Cerebellar nuclear complex (tissue), 1 donor: Measurements from ENCODE around the gene EVX2.

Source experiments
- DNase-seq, 2 experiments: peaks; one replicate each; lab custom pipeline; 2025; lab: John Stamatoyannopoulos, UW

The EVX2 gene

DNA sequence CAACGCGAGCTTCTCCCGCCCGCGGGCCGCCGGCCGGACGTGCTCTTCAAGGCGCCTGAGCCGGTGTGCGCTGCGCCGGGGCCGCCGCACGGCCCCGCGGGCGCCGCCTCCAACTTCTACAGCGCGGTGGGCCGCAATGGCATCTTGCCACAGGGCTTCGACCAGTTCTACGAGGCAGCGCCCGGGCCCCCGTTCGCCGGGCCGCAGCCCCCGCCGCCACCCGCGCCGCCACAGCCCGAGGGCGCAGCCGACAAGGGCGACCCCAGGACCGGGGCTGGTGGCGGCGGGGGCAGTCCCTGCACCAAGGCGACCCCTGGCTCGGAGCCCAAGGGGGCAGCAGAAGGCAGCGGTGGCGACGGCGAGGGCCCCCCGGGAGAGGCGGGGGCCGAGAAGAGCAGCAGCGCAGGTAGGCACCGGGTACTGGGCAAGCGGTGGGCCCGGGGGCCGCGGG lies 24.0 kb upstream of the EVX2 start:
- no peak for DNase-seq

DNA sequence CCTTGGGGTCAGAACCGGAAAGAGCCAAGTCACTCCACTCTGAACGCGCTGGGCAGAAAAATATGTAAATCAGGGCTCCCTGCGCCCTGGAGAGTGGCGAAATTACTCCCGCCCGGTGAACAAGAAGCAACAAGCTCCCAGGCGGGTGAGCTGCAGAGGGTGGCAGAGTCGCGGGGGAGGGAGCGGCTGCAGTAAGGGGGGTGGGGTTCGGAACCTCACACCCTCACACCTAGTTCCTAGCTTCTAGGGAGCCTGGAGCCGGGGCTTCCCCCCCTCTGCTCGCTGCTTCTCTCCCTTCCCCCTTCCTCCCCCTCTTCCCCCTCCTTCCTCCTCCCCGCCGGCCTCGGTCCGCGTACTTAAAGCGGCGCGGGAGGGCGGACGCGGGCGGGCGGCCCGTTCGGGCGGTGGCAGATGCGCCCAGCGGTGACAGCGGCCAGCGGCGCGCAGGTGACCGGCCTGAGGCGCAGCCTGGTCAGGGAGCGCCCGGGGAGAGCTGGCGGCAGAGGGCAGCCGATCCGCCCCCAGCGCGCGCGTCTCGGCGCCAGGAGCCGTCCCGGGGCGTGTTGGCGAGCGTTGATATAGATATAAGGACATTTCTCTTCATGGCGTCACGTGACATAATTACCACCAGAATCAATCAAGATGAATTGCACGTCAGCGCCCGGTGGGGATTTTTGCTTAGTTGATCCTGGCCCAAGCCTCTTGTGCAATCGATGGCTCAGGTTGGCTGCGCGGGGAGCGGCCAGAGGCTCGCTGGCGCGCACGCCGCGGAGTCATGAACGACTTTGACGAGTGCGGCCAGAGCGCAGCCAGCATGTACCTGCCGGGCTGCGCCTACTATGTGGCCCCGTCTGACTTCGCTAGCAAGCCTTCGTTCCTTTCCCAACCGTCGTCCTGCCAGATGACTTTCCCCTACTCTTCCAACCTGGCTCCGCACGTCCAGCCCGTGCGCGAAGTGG lies 23.1 kb upstream of the EVX2 start, which contains the start of gene HOXD11:
HOXD11 (plus strand) TSS at position 700 of the 959 bp plus-strand sequence; CDS start at position 776, 76 bp downstream.
- DNase-seq = no peak

GRCh38 chr2:176105730-176106580 lies 22.2 kb upstream of the EVX2 start:
- no peak for DNase-seq

DNA sequence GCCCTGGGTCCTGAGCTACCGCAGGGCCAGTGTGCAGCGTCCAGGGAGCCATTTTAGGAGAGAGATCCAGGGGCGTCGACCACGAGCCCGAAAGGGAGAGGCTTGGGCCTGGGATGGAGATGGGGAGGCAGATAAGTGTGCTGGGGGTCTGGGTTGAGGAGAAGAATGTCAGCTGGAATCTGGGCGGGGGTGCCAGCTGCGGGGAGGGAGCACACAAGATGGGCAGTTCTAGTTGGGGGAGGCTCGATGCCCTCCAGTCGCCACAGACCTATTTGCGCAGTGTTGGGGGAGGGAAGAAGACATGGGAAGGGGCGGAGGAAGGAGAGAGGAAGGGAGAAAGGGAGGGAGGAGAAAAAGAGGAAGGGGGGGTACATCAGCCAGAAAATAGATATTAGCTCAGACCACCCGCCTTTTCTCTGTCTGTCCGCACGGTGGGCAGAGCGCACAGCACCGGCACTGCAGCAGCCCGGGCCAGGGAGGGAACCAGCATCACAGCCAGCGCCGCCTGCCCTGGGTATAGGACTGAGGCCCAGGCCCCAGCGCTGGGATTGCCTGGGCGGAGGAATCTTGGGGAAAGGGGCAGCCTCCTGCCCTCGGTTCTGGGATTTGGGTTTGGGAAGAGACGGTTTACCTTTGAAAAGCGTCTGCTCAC lies 21.4 kb upstream of the EVX2 start:
- no peak for DNase-seq

GRCh38 chr2:176104316-176105077 lies 20.7 kb upstream of the EVX2 start:
- DNase-seq = no peak

DNA sequence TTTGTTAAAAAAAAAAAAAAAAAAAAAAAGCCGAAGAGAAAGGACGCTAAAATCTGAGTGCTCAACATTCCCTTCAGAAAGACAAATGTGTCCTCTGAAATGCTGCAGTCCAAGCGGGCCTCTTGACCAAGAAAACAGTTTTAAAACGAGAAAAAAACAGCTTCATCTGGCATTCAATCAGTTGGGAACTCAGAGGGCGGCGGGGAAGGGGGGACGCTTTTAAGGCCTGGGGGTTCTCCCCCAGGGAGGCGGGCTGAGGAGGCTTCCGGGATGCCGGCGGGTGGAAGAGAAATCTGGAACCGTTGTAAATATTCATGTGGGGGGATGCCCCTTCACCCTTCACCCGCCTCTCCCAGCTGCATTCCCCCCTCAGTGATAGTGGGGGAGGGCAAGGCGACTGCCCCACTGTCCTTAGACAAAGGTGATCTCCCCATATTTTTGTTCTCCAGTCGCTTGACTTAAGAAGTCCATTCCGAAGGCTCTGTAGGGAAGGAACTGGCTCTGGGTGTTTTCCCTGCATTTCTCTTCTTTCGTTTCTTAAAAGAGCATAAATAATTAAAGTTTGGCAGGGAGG lies 20.1 kb upstream of the EVX2 start:
- no peak for DNase-seq

DNA sequence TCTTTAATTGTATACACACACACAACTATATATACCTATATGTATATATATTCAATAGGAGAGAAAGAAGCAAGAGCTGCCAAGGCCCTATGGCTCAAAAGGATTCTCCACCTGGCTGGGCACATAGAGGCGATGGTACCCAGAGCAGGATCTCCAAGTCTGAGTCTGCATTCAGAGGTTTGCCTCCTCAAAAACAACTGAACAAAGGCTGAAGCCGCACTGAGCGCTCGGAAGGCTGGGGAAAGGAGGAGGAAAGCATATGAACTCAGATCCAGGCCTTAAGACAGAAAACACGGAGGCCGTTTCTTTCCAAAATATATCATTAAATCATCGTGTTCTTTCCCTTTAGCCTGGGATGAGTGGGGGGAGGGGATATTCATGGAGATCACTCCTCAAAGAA lies 19.4 kb upstream of the EVX2 start:
- DNase-seq = no peak

DNA sequence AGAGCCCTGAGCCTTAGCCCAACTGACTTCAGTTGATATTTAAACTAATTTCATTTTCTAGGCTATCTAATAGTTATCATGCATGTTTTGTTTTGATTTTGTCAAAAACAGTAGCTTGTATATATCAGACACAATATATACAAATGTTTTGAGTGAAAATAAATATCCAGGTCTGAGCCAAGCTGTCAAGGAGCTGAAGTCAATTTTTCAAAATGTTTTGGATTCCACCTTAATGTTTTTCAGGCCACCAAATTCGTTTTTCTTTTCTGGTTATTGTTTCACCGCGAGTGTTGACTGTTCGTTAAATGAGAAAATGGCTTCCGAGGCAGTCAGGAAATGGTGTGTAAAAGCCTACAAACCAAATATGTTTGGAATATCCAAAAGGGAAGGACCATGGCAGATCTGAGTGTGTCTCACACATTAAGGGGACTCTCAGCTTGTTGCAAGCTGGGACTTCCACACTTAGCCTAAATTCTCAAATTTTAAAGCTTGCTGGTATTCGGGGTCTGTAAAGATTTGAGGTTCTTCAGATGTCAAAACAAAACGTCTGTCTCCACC lies 18.6 kb upstream of the EVX2 start:
- no peak for DNase-seq

DNA sequence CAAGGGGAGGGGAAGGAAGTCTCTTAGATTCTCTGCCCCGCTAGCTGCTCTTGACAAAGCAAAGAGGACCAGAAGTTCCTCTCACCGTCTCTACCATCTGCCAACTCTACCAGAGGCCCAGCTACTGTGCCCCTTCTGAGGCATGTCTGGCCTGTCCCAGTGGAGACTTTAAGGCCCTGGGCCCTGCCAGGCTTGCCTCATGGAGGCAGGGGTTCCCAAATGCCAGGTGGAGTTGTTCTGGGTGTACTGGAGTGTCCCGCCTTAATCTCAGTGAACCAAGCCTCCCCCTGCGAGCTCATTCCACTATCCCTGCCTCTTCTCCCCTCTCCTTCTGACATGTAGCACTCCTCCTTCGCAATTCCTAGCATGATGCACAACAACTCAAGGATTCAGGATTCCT lies 18.1 kb upstream of the EVX2 start:
- no peak for DNase-seq

GRCh38 chr2:176101216-176101830 lies 17.6 kb upstream of the EVX2 start:
- no peak for DNase-seq

DNA sequence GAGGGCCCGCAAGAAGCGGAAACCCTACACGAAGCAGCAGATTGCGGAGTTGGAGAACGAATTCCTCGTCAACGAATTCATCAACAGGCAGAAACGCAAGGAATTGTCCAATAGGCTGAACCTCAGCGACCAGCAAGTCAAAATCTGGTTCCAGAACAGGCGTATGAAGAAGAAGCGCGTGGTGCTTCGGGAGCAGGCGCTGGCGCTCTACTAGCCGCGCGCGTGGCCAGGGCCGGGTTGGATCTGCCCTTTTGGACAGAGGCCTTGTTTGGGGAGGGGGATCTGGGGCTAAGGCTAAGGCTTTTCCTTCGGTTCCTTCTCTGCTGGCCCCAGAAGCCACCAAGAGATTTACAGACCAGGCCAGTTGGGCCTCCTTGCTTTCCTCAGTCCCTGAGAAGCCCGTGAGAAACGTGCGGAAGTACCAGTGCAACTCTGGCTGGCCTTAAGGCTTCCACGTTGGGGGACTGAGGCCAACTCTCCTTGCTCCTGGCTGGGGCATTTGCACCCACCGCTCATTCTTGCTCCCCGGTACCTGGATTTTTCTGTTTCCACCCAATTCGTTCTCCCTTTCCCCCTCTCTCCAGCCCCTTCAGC lies 16.9 kb upstream of the EVX2 start:
- no peak for DNase-seq

DNA sequence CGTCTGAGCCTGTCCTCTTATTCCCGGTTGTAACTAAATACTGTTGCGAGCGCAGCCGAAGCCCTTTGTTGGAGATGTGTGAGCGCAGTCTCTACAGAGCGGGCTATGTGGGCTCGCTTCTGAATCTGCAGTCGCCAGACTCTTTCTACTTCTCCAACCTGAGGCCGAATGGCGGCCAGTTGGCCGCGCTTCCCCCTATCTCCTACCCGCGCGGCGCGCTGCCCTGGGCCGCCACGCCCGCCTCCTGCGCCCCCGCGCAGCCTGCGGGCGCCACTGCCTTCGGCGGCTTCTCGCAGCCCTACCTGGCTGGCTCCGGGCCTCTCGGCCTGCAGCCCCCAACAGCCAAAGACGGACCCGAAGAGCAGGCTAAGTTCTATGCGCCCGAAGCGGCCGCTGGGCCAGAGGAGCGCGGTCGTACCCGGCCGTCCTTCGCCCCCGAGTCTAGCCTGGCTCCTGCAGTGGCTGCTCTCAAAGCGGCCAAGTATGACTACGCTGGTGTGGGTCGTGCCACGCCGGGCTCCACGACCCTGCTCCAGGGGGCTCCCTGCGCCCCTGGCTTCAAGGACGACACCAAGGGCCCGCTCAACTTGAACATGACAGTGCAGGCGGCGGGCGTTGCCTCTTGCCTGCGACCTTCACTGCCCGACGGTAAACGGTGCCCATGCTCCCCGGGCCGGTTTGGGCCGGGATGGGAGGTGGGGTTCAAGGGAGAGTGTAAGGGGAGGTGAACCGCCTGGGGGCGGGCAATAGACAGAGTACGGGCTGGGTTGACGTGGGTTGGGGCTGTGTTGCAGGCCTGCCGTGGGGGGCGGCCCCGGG lies 16.2 kb upstream of the EVX2 start, which contains the start of gene HOXD12:
HOXD12 (plus strand) TSS at position 68 of the 819 bp plus-strand sequence; CDS start at position 75, 7 bp downstream.
- no peak for DNase-seq

GRCh38 chr2:176099159-176099727 lies 15.5 kb upstream of the EVX2 start:
- no peak for DNase-seq

DNA sequence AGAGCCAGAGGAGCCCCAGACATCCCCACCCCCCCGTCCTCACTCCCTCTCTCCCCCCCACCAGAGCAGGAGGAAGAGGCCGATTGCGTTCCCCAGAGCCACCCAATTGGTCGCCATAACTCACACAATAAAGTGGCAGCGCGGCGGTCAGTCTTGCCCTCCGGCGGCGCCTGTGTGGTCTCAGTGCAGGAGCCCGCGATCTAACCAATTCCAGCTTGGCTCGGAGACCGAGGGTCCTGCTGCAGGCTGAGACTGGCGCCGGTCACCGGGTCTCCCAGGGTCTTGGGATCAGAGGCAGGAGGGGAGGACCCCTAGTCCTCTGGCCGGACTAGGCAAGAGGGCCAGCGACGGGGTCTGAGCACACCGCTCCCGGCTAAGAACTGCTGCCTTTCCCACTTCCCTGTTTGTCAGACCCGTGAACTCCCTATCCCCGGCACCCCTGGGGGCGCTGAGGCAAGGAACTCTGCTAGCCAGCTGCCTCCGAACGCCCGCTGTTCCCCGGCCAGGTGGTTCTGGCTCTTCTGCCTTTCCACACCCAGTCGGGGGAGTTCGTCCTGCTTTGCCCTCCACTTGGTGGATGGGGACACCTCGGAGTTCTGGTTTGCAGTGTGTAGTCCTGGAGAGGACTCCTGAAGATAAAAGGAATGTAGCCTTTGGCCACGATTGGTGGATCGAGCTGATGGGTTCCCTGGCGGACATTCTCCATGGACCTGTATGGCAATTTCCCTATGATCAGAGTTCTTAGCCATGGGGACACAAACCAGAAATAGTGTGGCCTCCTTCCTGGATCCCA lies 14.8 kb upstream of the EVX2 start:
- DNase-seq = no peak

DNA sequence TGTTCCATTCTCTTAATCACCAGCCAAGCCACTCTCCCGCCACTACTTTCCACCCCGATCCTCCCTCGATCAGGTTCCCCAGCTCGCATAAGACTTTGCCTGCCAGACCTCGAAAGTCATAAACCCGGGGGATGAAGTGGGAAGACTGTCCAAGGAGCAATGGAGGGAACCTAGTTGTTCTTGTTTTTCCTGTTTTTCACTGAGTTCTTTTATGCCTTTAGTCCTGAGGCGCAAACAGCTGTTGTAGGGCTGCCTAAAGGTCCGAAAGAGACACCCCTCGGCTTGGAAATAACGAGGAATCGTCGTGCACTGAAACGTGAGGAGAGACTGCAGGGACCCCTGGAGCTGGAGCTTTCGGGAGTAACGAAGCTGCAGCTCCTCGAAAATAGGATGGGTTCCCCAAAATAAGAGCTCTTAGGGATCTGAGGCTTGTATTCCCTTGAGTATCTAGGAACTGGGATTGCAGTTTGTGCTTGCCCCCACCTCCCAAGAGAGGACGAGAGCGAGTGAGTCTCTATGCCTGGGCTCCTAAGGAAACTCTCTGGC lies 14.1 kb upstream of the EVX2 start:
- DNase-seq = no peak

GRCh38 chr2:176096986-176097819 lies 13.4 kb upstream of the EVX2 start:
- DNase-seq = no peak
